HCT116 (cell line): ENCODE measurements around the gene DENND5B. TPM values are rescaled to one million over a fixed set of nuclear protein-coding genes. Genes with fewer than 3 reads are reported as not detected.

Experiments used
- ATAC-seq: fragments of 200-7000 bp; cut with Tn5 transposase; 2 replicates; pipeline ENCODE4 v1.9.1; 2020; ENCODE audit warnings: mild to moderate bottlenecking, moderate library complexity
- BruUV-seq: library from RNA; stranded (reverse); fragments of 400-500 nt; replicated peaks from 2 replicates; lab custom pipeline; 2021; lab: Mats Ljungman, UMichigan
- CTCF ChIA-PET: fragments of 300-600 bp; sonication (Branson Sonifier 250); formaldehyde crosslinking; loops from one replicate; lab custom pipeline; 2021; ENCODE audit warnings: antibody characterized with exemption; lab: Charles Lee
- POLR2A ChIA-PET: fragments of 300-600, 350-600 bp; sonication (Branson Sonifier 250); formaldehyde crosslinking; loops from one replicate; lab custom pipeline; 2021; ENCODE audit warnings: antibody characterized with exemption; lab: Charles Lee
- RAD21 ChIA-PET, 2 experiments: fragments of 300-600 bp; sonication (Branson Sonifier 250); formaldehyde crosslinking; loops; one replicate each; lab custom pipeline; 2023; ENCODE audit warnings: low total read pairs in 2 of 2; ENCODE audit not compliant: uncharacterized antibody in 2 of 2, unreplicated experiment in 2 of 2, low non-redundant PET in 1 of 2; lab: Charles Lee
- DNase-seq: peaks from one replicate; pipeline ENCODE4 v3.0.0-alpha.2; 2010; ENCODE audit warnings: low read depth, low spot score
- H2AFZ ChIP-seq: fragments of 200-600 bp; shearing (Covaris generic), sonication (generic); 2 replicates; pipeline ENCODE4 v1.6.1; 2017; ENCODE audit warnings: low read depth, mixed run types, mixed read lengths, antibody characterized with exemption, low read length; ENCODE audit not compliant: poor library complexity, severe bottlenecking
- H3K27ac ChIP-seq: 2 replicates; pipeline ENCODE4 v1.5.1; 2012; ENCODE audit warnings: low read depth, low read length
- H3K27me3 ChIP-seq: fragments of 200-600 bp; sonication (generic); 2 replicates; pipeline ENCODE4 v1.6.1; 2016; ENCODE audit warnings: mixed run types, low read length, mixed read lengths; ENCODE audit not compliant: insufficient read depth
- H3K36me3 ChIP-seq, 2 experiments: fragments of 200-500 bp in 1 of 2; fragments of 200-600 bp in 1 of 2; sonication (Bioruptor generic) in 1 of 2; sonication (generic) in 1 of 2; 2 replicates each; pipeline versions ENCODE4 v1.5.1 to v1.6.1; 2014 to 2016; ENCODE audit warnings: low read length in 2 of 2, inconsistent platforms in 1 of 2, mixed read lengths in 1 of 2, mixed run types in 1 of 2; ENCODE audit not compliant: insufficient read depth in 2 of 2, control insufficient read depth in 1 of 2
- H3K4me1 ChIP-seq, 2 experiments: fragments of 200-600 bp in 1 of 2; sonication (generic) in 1 of 2; 2 replicates each; pipeline versions ENCODE4 v1.5.1 to v1.6.1; 2012 to 2017; ENCODE audit warnings: low read length in 2 of 2, inconsistent platforms in 1 of 2, mild to moderate bottlenecking in 1 of 2, mixed read lengths in 1 of 2, mixed run types in 1 of 2, moderate library complexity in 1 of 2; ENCODE audit not compliant: insufficient read depth in 2 of 2, control insufficient read depth in 1 of 2
- H3K4me2 ChIP-seq: fragments of 200-600 bp; sonication (generic); 2 replicates; pipeline ENCODE4 v1.6.1; 2017; ENCODE audit warnings: mixed run types, low read length, mixed read lengths
- H3K4me3 ChIP-seq, 2 experiments: fragments of 200-600 bp in 1 of 2; sonication (generic) in 1 of 2; replicated peaks in 1 of 2; 2 replicates each; pipeline ENCODE4 v1.5.1; 2011 to 2016; ENCODE audit warnings: low read length in 2 of 2, control low read depth in 1 of 2, low read depth in 1 of 2, mild to moderate bottlenecking in 1 of 2, mixed read lengths in 1 of 2, mixed run types in 1 of 2
- H3K79me2 ChIP-seq: fragments of 200-600 bp; sonication (generic); 2 replicates; pipeline ENCODE4 v1.6.1; 2017; ENCODE audit warnings: mild to moderate bottlenecking, mixed run types, low read length, moderate library complexity, mixed read lengths; ENCODE audit not compliant: insufficient read depth
- H3K9ac ChIP-seq: fragments of 200-600 bp; sonication (generic); 2 replicates; pipeline ENCODE4 v1.6.1; 2016; ENCODE audit warnings: low read length, mixed read lengths
- H3K9me2 ChIP-seq: fragments of 200-600 bp; sonication (generic), shearing (Covaris generic); 2 replicates; pipeline ENCODE4 v1.6.1; 2017; ENCODE audit warnings: mixed run types, mild to moderate bottlenecking, moderate library complexity; ENCODE audit not compliant: insufficient read depth
- H3K9me3 ChIP-seq, 2 experiments: fragments of 200-500 bp in 1 of 2; fragments of 200-600 bp in 1 of 2; sonication (Bioruptor generic) in 1 of 2; sonication (generic) in 1 of 2; 2 replicates each; pipeline ENCODE4 v1.6.1; 2014 to 2017; ENCODE audit warnings: low read length in 2 of 2, mixed read lengths in 2 of 2, inconsistent platforms in 1 of 2, low read depth in 1 of 2, mild to moderate bottlenecking in 1 of 2, mixed run types in 1 of 2, moderate library complexity in 1 of 2; ENCODE audit not compliant: control insufficient read depth in 1 of 2, insufficient read depth in 1 of 2
- H4K20me1 ChIP-seq: fragments of 200-600 bp; sonication (generic), shearing (Covaris generic); 2 replicates; pipeline ENCODE4 v1.6.1; 2017; ENCODE audit warnings: mixed run types, mild to moderate bottlenecking, moderate library complexity; ENCODE audit not compliant: insufficient read depth
- ELF1 ChIP-seq: IDR thresholded peaks from 2 replicates; pipeline ENCODE4 v1.6.1; 2012; ENCODE audit warnings: low read depth, borderline replicate concordance
- JUND ChIP-seq: IDR thresholded peaks from 2 replicates; pipeline ENCODE4 v1.6.1; 2012
- POLR2A ChIP-seq: IDR thresholded peaks from 2 replicates; pipeline ENCODE4 v1.7.0; 2011; ENCODE audit warnings: borderline replicate concordance; ENCODE audit not compliant: insufficient read depth, insufficient read length; ENCODE audit errors: extremely low read depth
- RAD21 ChIP-seq: IDR thresholded peaks from 2 replicates; pipeline ENCODE4 v1.6.1; 2012; ENCODE audit warnings: low read depth, mild to moderate bottlenecking
- SIN3A ChIP-seq: IDR thresholded peaks from 2 replicates; pipeline ENCODE4 v1.6.1; 2012; ENCODE audit warnings: low read depth
- SP1 ChIP-seq: IDR thresholded peaks from 2 replicates; pipeline ENCODE4 v1.6.1; 2012; ENCODE audit warnings: low read depth
- ZNF274 ChIP-seq: fragments of 200-500 bp; sonication (Bioruptor generic); IDR thresholded peaks from 2 replicates; pipeline ENCODE4 v1.6.1; 2014; ENCODE audit warnings: mild to moderate bottlenecking, low read depth, low read length, inconsistent platforms
- intact Hi-C: fragments of 100-400 bp; cut with micrococcal nuclease; formaldehyde crosslinking; loops from 2 replicates; pipeline ENCODE4 v1.10.0; 2022
- total RNA-seq: library from RNA; stranded (reverse); gene quantifications from one replicate; pipeline ENCODE4 v1.2.1, GENCODE V29; 2021; ENCODE audit not compliant: unreplicated experiment
- TF ChIP-seq, protein P1 (sequence below): IDR thresholded peaks from 2 replicates; pipeline ENCODE4 v1.6.1; 2012; ENCODE audit warnings: low read depth

DENND5B gene
- total RNA-seq, 1 experiment from 2014 or later, result 19.2 TPM

DNA sequence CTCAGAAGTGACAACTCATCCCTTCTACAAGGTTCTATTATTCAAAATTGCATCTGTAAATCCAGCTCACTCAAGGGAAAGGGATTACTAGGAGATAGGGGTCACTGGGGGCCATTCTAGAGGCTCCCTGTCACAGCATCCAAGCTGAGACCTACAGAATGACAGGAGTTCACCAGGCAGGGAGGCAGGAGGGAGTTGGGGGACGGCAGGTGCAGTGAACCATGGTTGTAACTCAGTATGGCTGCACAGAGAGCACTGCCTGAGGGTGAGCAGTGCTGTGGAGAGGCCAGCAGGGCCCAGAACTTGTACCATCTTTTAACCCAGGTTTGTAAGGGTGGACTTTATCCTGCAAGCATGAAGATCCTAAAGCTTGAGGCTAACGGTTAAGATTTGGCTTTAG, 227.1 kb downstream of the DENND5B start:
- Histone ChIP-seq H3K27me3 (no peaks in the 10 kb centered on the region), H3K79me2 (no peaks in the 10 kb centered on the region), H3K4me3 (no peak overlapping the region), H3K4me1 (peaks cover 0 to 6% of the 10 kb centered on the region in 2 experiments; a peak in 1 of 4 replicates), H3K4me2 (no peak overlapping the region), H3K9me2 (no peaks in the 10 kb centered on the region), H3K27ac (no peak overlapping the region), H2AFZ (no peak overlapping the region), H3K9ac (no peak overlapping the region), H3K9me3 (no peaks in the 10 kb centered on the region), H3K36me3 (no peaks in the 10 kb centered on the region), H4K20me1 (no peaks in the 10 kb centered on the region)
- ChIA-PET RAD21 (no interaction called here), CTCF (interaction anchor here (2.0 kb wide), 1 partner anchor 113 kb away, joined by 4 read pairs; no protein-coding TSS in a partner anchor), POLR2A (no interaction called here)
- DNase-seq, result no peak
- ATAC-seq, result no peak
- intact Hi-C loops, result no loop called here
- BruUV-seq, result no TSS peak
- TF ChIP-seq RAD21, result no peak
- TF ChIP-seq JUND, result no peak
- TF ChIP-seq SIN3A, result no peak
- TF ChIP-seq ZNF274, result no peak
- no peak for TF ChIP-seq SP1
- TF ChIP-seq POLR2A, result no peak
- TF ChIP-seq, protein P1, sequence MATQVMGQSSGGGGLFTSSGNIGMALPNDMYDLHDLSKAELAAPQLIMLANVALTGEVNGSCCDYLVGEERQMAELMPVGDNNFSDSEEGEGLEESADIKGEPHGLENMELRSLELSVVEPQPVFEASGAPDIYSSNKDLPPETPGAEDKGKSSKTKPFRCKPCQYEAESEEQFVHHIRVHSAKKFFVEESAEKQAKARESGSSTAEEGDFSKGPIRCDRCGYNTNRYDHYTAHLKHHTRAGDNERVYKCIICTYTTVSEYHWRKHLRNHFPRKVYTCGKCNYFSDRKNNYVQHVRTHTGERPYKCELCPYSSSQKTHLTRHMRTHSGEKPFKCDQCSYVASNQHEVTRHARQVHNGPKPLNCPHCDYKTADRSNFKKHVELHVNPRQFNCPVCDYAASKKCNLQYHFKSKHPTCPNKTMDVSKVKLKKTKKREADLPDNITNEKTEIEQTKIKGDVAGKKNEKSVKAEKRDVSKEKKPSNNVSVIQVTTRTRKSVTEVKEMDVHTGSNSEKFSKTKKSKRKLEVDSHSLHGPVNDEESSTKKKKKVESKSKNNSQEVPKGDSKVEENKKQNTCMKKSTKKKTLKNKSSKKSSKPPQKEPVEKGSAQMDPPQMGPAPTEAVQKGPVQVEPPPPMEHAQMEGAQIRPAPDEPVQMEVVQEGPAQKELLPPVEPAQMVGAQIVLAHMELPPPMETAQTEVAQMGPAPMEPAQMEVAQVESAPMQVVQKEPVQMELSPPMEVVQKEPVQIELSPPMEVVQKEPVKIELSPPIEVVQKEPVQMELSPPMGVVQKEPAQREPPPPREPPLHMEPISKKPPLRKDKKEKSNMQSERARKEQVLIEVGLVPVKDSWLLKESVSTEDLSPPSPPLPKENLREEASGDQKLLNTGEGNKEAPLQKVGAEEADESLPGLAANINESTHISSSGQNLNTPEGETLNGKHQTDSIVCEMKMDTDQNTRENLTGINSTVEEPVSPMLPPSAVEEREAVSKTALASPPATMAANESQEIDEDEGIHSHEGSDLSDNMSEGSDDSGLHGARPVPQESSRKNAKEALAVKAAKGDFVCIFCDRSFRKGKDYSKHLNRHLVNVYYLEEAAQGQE, result no peak
- no peak for TF ChIP-seq ELF1
